ENCODE results near the gene CLPTM1. TPM values are rescaled to one million over a fixed set of nuclear protein-coding genes. Genes with fewer than 3 reads are reported as not detected.

The CLPTM1 gene
- total and polyA plus RNA-seq, 9 of the 15 experiments (the other 6 are each of a cell fraction or from before 2014, with no cell fraction given), result 0.37 to 96.0 (median 27.5) TPM

DNA sequence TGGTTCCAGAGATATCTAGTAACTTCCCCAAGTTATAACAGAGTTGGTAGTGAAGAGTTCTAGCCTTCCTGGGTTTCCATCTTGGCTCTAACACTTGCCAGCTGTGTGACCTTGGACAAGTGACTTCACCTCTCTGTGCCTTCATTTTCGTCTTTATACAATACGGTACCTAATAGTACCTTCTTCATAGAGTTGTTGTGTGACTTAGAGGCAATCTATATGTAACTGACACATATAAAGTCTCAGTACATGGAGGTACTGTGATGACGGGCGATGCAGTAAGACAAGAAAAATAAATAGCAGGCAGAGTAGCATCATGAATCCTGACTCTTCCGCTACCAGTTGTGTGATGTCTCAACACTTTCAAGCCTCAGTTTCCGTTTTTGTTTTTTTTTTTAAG, 75.6 kb downstream of the CLPTM1 start (continued):
- TF ChIP-seq MYBL2 (IDR thresholded peaks at IDR 0.05; ENCODE audit: low read depth) (no peak), MYBL2 (CRISPR knock-in tag; IDR thresholded peaks at IDR 0.05; ENCODE audit: borderline replicate concordance) (no peak), THRAP3 (IDR thresholded peaks at IDR 0.05; ENCODE audit: borderline replicate concordance) (no peak), RBM25 (IDR thresholded peaks at IDR 0.05; ENCODE audit: low read depth, low read length, severe bottlenecking) (peak; percentile 78), POLR2AphosphoS2 (IDR thresholded peaks at IDR 0.05; ENCODE audit: low read length) (no peak), ZBTB12 (CRISPR knock-in tag; IDR thresholded peaks at IDR 0.05) (no peak)

DNA sequence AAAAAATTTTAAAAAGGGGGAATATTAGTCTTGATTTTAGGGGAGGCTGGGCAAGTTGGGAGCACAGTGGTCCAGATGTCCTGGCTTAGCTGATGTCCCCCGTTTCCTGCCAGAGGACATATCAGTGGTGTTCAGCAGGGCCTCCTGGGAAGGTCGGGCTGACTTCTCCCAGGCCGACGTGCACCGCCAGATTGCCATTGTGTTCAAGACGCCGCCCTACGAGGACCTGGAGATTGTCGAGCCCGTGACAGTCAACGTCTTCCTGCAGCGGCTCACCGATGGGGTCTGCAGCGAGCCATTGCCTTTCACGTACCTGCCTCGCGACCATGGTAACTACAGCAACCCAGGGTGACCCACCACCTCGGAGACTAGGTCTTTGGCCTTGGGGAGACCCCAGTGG, 77.2 kb downstream of the CLPTM1 start:
- ChIA-PET POLR2A (interaction anchor here (1.3 kb wide), 1 partner anchor 12 kb away, joined by 4 read pairs; no protein-coding TSS in a partner anchor), CTCF (ENCODE audit: low intra/inter-chr PET ratio) (no interaction called here)
- Histone ChIP-seq H3K9ac (ENCODE audit: insufficient read depth in 1 of 2, low read depth in 2 of 2, low read length in 2 of 2) (peak overlapping the region in 1 of 2 experiments; percentile 84; a peak in 2 of 4 replicates), H3K4me1 (replicated peaks in 1 of 2; ENCODE audit: control insufficient read depth in 2 of 2, insufficient read depth in 2 of 2, low read length in 2 of 2) (peaks cover 0 to 17% of the 10 kb centered on the region in 2 experiments; a peak in 3 of 5 replicates), H2AFZ (ENCODE audit: low read depth, low read length) (peak overlapping the region; percentile 43; the same call in 1 of the 2 replicates), H3K79me2 (ENCODE audit: control insufficient read depth, insufficient read depth, low read length) (no peaks in the 10 kb centered on the region), H3K27me3 (ENCODE audit: control insufficient read depth in 2 of 2, insufficient read depth in 2 of 2, low read length in 2 of 2) (no peaks in the 10 kb centered on the region), H3K9me3 (replicated peaks; ENCODE audit: control insufficient read depth, insufficient read depth, low read depth, low read length) (peaks cover 7% of the 10 kb centered on the region), H4K20me1 (replicated peaks; ENCODE audit: control insufficient read depth, insufficient read depth, low read length) (no peaks in the 10 kb centered on the region), H3K9me1 (ENCODE audit: control insufficient read depth, insufficient read depth, low read length) (no peaks in the 10 kb centered on the region), H3K4me3 (no peak overlapping the region), H3K4me2 (ENCODE audit: insufficient read depth, low read length) (no peak overlapping the region), H3K36me3 (ENCODE audit: control insufficient read depth, insufficient read depth, low read length) (no peaks in the 10 kb centered on the region), H3K27ac (ENCODE audit: extremely low read depth, low read depth, low read length) (no peak overlapping the region)
- no TSS peak for BruUV-seq (replicated peaks)
- intact Hi-C loops (cut with micrococcal nuclease) (no loop called here), in situ Hi-C loops (cut with MboI) (no loop called here)
- ATAC-seq (no peak; the same call in 2 of the 3 replicates), FAIRE-seq (no peak), DNase-seq (ENCODE audit: extremely low read depth in 1 of 4, low spot score in 3 of 4) (no peak)
- WGBS (ENCODE audit: insufficient coverage, low coverage, missing lambda C conversion rate), result 28% methylated on average over 8 of the region's 18 CpGs
- TF ChIP-seq E2F4 (CRISPR knock-in tag; IDR thresholded peaks at IDR 0.05; ENCODE audit: low read depth) (no peak), ZBTB33 (CRISPR knock-in tag; IDR thresholded peaks at IDR 0.05) (peak; percentile 47; the same call in 1 of the 2 replicates)

Measured in K562 (cell line).